ENCODE measurements around the gene TPPP.

GRCh38 chr5:626850-627249 lies 66.3 kb downstream of the TPPP start:
- TF ChIP-seq CTCF (IDR thresholded peaks at IDR 0.05; ENCODE audit: low read depth, low read length) (no peak), EZH2phosphoT487 (IDR thresholded peaks at IDR 0.05; ENCODE audit: low read depth) (no peak)

Data from OCI-LY3 (cell line).